ENCODE measurements around the gene CUL7. TPM values are rescaled to one million over a fixed set of nuclear protein-coding genes. Genes with fewer than 3 reads are reported as not detected.

The CUL7 gene
- total and polyA plus RNA-seq, 2 donors (not counting 1 experiment from before 2014, with no cell fraction given): 17.4 to 21.4 TPM

- Mint-ChIP-seq H3K4me3 (peak overlapping the region; percentile 91), H3K9me3 (ENCODE audit: insufficient read depth) (no peaks in the 10 kb centered on the region), H3K4me1 (peaks cover 55% of the 10 kb centered on the region), H3K27me3 (no peaks in the 10 kb centered on the region), H3K27ac (peak overlapping the region; percentile 96)
- Histone ChIP-seq H3K79me2 (ENCODE audit: control insufficient read depth, insufficient read depth, low read length) (peaks cover 64% of the 10 kb centered on the region), H3K4me1 (ENCODE audit: control insufficient read depth in 2 of 2, insufficient read depth in 2 of 2, low read length in 2 of 2) (peaks cover 20 to 29% of the 10 kb centered on the region in 2 donors), H3K36me3 (replicated peaks in 1 of 2; ENCODE audit: control extremely low read depth in 1 of 2, control insufficient read depth in 1 of 2, extremely low read depth in 1 of 2, insufficient read depth in 2 of 2, low read length in 1 of 2) (peaks cover under 1 to 44% of the 10 kb centered on the region in 2 experiments), H3K9ac (ENCODE audit: low read length) (peak overlapping the region; percentile 73), H3K4me3 (ENCODE audit: control extremely low read depth in 1 of 5, extremely low read depth in 1 of 5, insufficient read depth in 1 of 5, low read depth in 2 of 5, low read length in 4 of 5) (peak overlapping the region; percentile 40 to 79 (median 70)), H4K20me1 (ENCODE audit: control insufficient read depth, insufficient read depth, low read length, poor library complexity, severe bottlenecking) (peaks cover 38% of the 10 kb centered on the region), H3K9me3 (ENCODE audit: control extremely low read depth in 1 of 3, control insufficient read depth in 2 of 3, insufficient read depth in 1 of 3, low read length in 2 of 3) (no peaks in the 10 kb centered on the region), H2AFZ (ENCODE audit: insufficient read depth, low read depth, low read length, poor library complexity, severe bottlenecking) (peak overlapping the region; percentile 91), H3K27me3 (replicated peaks in 1 of 4; ENCODE audit: control extremely low read depth in 1 of 4, control insufficient read depth in 3 of 4, insufficient read depth in 4 of 4, low read length in 3 of 4) (no peaks in the 10 kb centered on the region), H3K27ac (ENCODE audit: low read length in 2 of 2) (peak overlapping the region; percentile 35 to 69), H3K4me2 (replicated peaks; ENCODE audit: low read depth, low read length, poor library complexity, severe bottlenecking) (peak overlapping the region; percentile 89)
- intact Hi-C loops (cut with micrococcal nuclease): loop anchor here (1.0 to 5.0 kb wide), 4 partner anchors 8 to 450 kb away; partner anchors contain the start of genes ABCC10, PEX6 and RRP36
- DNase-seq: no peak
- CTCF ChIA-PET: interaction anchor here (0.6 to 1.9 kb wide), 6 partner anchors 29 to 225 kb away, joined by 3 to 6 read pairs (median 5); partner anchors contain the start of genes CNPY3 and PPP2R5D
- 2% methylated on average over 24 of the region's 25 CpGs for WGBS (ENCODE audit: insufficient coverage)
- no peak for TF ChIP-seq EZH2 (IDR thresholded peaks at IDR 0.05; ENCODE audit: borderline replicate concordance, insufficient read depth, low read depth, low read length, poor library complexity, severe bottlenecking)
- no peak for TF ChIP-seq CTCF (IDR thresholded peaks at IDR 0.05)
- POLR2A ChIA-PET: interaction anchor here (0.8 to 2.5 kb wide), 8 partner anchors 29 to 1098 kb away, joined by 6 to 22 read pairs (median 10); partner anchors contain the start of genes CNPY3, CUL7, KLC4 and MRPL2
- ATAC-seq (ENCODE audit: low read depth): no peak
Observed at GRCh38 chr6:43013097-43013842, 40.4 kb downstream of the CUL7 start.

Data from B cell (primary cell).